Urinary bladder (tissue), 4 donors: ENCODE results near the gene CDK10. TPM values are rescaled to one million over a fixed set of nuclear protein-coding genes. Genes with fewer than 3 reads are reported as not detected.
"Not testable (repeated sequence)": the region's sequence is repeated elsewhere in the genome, so short reads cannot be mapped to it uniquely, and the experiment has no call there.

Experiments used
- DNase-seq: peaks from one replicate; pipeline ENCODE4 v3.0.0-alpha.2; 2015; ENCODE audit errors: extremely low spot score
- H3K27ac ChIP-seq: one replicate; pipeline ENCODE4 v1.5.1; 2013; ENCODE audit warnings: low read depth, mild to moderate bottlenecking, moderate library complexity
- H3K36me3 ChIP-seq: one replicate; pipeline ENCODE4 v1.6.1; 2013; ENCODE audit warnings: mild to moderate bottlenecking, moderate library complexity; ENCODE audit not compliant: insufficient read depth
- H3K4me1 ChIP-seq: one replicate; pipeline ENCODE4 v1.6.1; 2013; ENCODE audit warnings: mild to moderate bottlenecking, moderate library complexity; ENCODE audit not compliant: insufficient read depth
- H3K4me3 ChIP-seq: one replicate; pipeline ENCODE4 v1.5.1; 2013; ENCODE audit warnings: low read depth, low read length
- WGBS: extraction: QIAGEN DNeasy Blood & Tissue Kit; methylation state at CpG from one replicate; pipeline ENCODE4 v1.1.7; 2013; 5-methylcytosine and 5-hydroxymethylcytosine counted together
- polyA plus RNA-seq: library from polyadenylated mRNA; stranded (reverse); fragments of 200-250 nt; gene quantifications from one replicate; pipeline ENCODE4 v1.2.3, GENCODE V29; 2013
- total RNA-seq: library from RNA; depleted of rRNA; stranded (reverse); fragments of >200 nt; gene quantifications from one replicate; pipeline ENCODE4 v1.2.3, GENCODE V29; 2014
- donor health status: healthy with polysubstance abuse.
- donor health status: healthy.

Gene CDK10
- total and polyA plus RNA-seq, 2 donors: 31.9 to 58.5 TPM

DNA sequence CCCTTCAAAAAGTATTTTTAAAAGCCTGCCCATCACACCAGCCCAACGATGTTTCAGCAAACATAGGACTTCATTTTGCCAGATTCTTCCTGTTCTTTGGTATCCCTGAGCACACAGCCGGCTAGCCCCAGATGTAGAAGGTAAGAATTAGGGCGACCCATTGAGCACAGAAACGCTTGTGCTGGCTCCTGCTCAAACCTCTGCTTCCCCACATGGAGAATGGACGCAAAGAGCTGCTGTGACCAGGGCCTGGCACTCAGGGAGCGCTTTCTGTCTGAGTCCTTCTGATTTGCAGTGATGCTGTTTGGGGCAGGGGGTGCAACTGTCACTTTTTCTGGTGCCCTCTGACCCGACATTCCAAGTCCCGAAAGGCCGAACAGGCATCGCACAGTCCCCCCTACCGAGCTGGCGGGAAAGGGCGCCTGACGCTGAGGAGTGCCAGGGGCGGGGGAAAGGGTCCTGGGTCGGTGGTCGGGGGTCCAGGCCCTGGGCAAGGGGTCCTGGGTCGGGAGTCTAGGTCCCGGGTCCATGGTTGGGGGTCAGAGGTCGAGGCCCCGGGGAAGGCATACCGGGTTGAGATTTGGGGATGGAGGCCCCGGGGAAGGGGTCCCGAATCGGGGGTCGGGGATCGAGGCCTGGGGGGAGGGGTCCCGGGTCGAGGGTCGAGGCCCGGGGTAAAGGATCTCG lies 29.9 kb upstream of the CDK10 start:
- no peaks in the 10 kb centered on the region for H3K4me1 ChIP-seq
- H3K27ac ChIP-seq: no peak overlapping the region
- no peak for DNase-seq
- peaks cover 3% of the 10 kb centered on the region for H3K36me3 ChIP-seq
- peak overlapping the region; percentile 94 for H3K4me3 ChIP-seq
- WGBS: 35% methylated on average over 32 of the region's 32 CpGs

- H3K4me3 ChIP-seq: peak within 1 kb of the TSS; percentile 94
- peak within 1 kb of the TSS; percentile 42 for H3K27ac ChIP-seq
- peaks cover 3% of the 10 kb centered on the region for H3K36me3 ChIP-seq
- no peaks in the 10 kb centered on the region for H3K4me1 ChIP-seq
- under 1% methylated on average over 99 of the region's 99 CpGs for WGBS
- peak; percentile 45 for DNase-seq
Measured at GRCh38 chr16:89657442-89658220, 28.9 kb upstream of the CDK10 start, which contains the start of the genes CHMP1A and SPATA33. TSS of gene CHMP1A (minus strand) at chr16:89657708. CDS start at chr16:89657588, 120 bp downstream. TSS of gene SPATA33 (plus strand) at chr16:89657836. CDS start at chr16:89657912, 76 bp downstream.

DNA sequence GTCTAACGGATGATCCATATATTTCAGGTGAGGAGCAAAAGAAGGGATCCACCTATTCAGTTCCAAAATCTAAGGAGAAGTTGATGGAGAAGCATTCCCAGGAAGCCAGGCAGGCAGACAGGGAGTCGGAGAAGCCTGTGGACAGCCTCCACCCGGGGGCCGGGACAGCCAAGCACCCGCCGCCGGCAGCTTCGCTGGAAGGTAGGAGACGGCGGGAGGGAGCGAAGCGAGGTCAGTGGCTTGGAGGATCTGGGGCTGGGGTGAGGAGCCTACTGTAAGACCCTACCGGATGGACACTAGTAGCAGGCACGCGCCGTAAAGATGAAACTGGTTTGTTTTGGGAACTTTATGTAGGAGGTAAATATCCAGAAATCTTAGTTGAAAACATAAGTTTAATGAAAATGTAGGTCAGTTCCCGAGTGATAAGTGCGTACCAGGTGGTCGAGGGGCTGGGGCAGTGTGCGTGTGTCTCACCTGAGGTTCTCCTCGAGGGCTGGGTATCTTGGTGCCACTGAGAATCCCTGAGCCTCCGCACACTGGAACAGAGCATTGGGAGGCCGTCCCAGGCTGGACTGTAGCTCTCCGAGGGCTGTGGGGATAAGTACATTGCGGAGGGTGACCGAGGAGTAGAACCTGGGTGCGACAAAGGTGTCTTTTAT lies 28.1 kb upstream of the CDK10 start:
- Histone ChIP-seq H3K4me1 (no peaks in the 10 kb centered on the region), H3K36me3 (peaks cover 3% of the 10 kb centered on the region), H3K27ac (no peak overlapping the region), H3K4me3 (peak overlapping the region; percentile 94)
- DNase-seq: no peak
- WGBS: 15% methylated on average over 27 of the region's 27 CpGs

DNA sequence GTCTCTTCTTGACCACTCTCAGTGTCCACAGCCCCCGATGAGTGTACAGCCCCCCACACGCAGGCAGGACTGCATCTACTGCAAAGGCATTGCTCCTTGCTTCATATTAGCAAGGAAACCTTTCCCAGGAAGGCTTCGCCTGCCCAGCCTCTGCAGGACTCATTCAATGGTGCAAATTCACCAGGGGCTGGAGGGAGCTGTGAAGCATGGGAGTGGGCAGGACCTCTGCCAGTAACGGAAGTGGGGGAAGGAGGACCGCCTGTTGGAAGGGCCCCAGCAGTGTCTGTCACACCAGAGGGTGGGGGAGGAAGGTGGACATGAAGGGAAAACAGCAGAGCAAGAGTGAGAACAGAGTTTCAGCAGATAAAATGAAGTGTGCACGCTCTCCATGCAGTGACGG lies 26.3 kb upstream of the CDK10 start:
- 93% methylated on average over 7 of the region's 7 CpGs for WGBS
- Histone ChIP-seq H3K27ac (no peak overlapping the region), H3K36me3 (peaks cover 3% of the 10 kb centered on the region), H3K4me1 (no peaks in the 10 kb centered on the region), H3K4me3 (no peak overlapping the region)
- no peak for DNase-seq

GRCh38 chr16:89661215-89661614 lies 25.3 kb upstream of the CDK10 start:
- Histone ChIP-seq H3K36me3 (peaks cover 3% of the 10 kb centered on the region), H3K4me1 (no peaks in the 10 kb centered on the region), H3K27ac (no peak overlapping the region), H3K4me3 (no peak overlapping the region)
- WGBS: 94% methylated on average over 9 of the region's 9 CpGs
- no peak for DNase-seq

DNA sequence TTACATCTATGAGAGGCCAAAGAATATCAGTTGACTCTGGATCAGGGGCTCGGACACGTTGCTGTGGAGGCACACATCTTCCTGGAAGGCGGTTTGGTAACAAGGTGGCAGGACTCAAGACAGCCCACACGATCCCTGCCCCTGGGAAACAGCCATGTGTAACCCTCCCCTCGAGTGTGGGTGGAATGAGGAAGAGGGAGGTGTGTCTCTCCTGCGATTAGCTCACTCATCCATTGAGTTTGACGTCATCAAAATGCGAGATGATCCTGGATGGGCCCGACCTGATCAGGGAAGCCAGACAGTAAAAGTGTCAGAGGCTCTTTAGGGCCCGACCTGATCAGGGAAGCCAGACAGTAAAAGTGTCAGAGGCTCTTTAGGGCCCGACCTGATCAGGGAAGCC lies 22.3 kb upstream of the CDK10 start:
- WGBS: 48% methylated on average over 10 of the region's 11 CpGs

GRCh38 chr16:89667000-89667399 lies 19.5 kb upstream of the CDK10 start:
- 63% methylated on average over 7 of the region's 7 CpGs for WGBS
- not testable (repeated sequence) for H3K4me1 ChIP-seq

More for the DNA sequence above, 22.3 kb upstream of the CDK10 start:
- H3K4me3 ChIP-seq, DNase-seq, H3K4me1 ChIP-seq, H3K36me3 ChIP-seq, H3K27ac ChIP-seq: not testable (repeated sequence)

GRCh38 chr16:89667633-89668032 lies 18.9 kb upstream of the CDK10 start:
- no peak overlapping the region for H3K4me3 ChIP-seq
- no peak for DNase-seq
- no peak overlapping the region for H3K27ac ChIP-seq
- WGBS: 84% methylated on average over 9 of the region's 9 CpGs
- no peaks in the 10 kb centered on the region for H3K36me3 ChIP-seq
- H3K4me1 ChIP-seq: no peaks in the 10 kb centered on the region

More at GRCh38 chr16:89667000-89667399, 19.5 kb upstream of the CDK10 start:
- not testable (repeated sequence) for H3K27ac ChIP-seq, DNase-seq, H3K36me3 ChIP-seq, H3K4me3 ChIP-seq

GRCh38 chr16:89668790-89669158 lies 17.7 kb upstream of the CDK10 start:
- 76% methylated on average over 5 of the region's 5 CpGs for WGBS

DNA sequence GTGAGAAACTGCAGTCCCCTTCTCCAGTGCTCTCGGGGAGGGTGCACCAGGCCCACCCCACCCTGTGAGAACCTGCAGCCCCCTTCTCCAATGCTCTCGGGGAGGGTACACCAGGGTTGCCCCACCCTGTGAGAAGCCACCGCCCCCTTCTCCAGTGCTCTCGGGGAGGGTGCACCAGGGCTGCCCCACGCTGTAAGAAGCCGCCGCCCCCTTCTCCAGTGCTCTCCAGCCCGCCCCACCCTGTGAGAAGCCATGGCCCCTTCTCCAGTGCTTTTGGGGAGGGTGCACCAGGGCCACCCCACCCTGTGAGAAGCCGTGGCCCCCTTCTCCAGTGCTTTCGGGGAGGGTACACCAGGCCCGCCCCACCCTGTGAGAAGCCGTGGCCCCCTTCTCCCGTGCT lies 16.7 kb upstream of the CDK10 start:
- WGBS: 85% methylated on average over 13 of the region's 13 CpGs
- Histone ChIP-seq H3K4me1 (no peaks in the 10 kb centered on the region), H3K36me3 (no peaks in the 10 kb centered on the region), H3K4me3 (no peak overlapping the region), H3K27ac (no peak overlapping the region)
- DNase-seq: no peak

More at GRCh38 chr16:89668790-89669158, 17.7 kb upstream of the CDK10 start:
- Histone ChIP-seq H3K4me1 (no peaks in the 10 kb centered on the region), H3K4me3 (no peak overlapping the region), H3K36me3 (no peaks in the 10 kb centered on the region), H3K27ac (no peak overlapping the region)
- no peak for DNase-seq

- WGBS: 73% methylated on average over 10 of the region's 10 CpGs
- H3K4me3 ChIP-seq: no peak overlapping the region
- H3K36me3 ChIP-seq: no peaks in the 10 kb centered on the region
- no peak overlapping the region for H3K27ac ChIP-seq
- DNase-seq: no peak
- H3K4me1 ChIP-seq: no peaks in the 10 kb centered on the region
Measured at GRCh38 chr16:89670496-89671431, 15.7 kb upstream of the CDK10 start.

DNA sequence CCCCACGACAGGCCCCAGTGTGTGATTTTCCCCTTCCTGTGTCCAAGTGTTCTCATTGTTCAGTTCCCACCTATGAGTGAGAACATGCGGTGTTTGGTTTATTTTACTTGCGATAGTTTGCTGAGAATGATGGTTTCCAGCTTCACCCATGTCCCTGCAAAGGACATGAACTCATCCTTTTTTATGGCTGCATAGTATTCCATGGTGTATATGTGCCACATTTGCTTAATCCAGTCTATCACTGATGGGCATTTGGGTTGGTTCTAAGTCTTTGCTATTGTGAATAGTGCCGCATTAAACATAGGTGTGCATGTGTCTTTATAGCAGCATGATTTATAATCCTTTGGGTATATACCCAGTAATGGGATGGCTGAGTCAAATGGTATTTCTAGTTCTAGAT lies 14.9 kb upstream of the CDK10 start:
- WGBS: 88% methylated on average over 4 of the region's 4 CpGs
- not testable (repeated sequence) for DNase-seq, H3K36me3 ChIP-seq, H3K4me3 ChIP-seq, H3K4me1 ChIP-seq, H3K27ac ChIP-seq
